Transverse colon (tissue), 3 donors: ENCODE measurements around the gene GPR39.

Experiments used
- CTCF ChIP-seq, 5 experiments: fragments of 200-600 bp in 3 of 5; fragments of 450-650 bp in 2 of 5; sonication (generic) in 3 of 5; IDR thresholded peaks; 1 replicate in 2 of 5; 2 replicates in 3 of 5; pipeline ENCODE4 v1.5.1; 2016 to 2017; ENCODE audit warnings: antibody characterized with exemption in 5 of 5, inconsistent platforms in 3 of 5, mild to moderate bottlenecking in 2 of 5, moderate library complexity in 1 of 5
- EP300 ChIP-seq: sonication (generic); formaldehyde crosslinking; IDR thresholded peaks from one replicate; pipeline ENCODE4 v1.6.1; 2017; ENCODE audit warnings: antibody characterized with exemption, low read depth

- TF ChIP-seq CTCF (IDR thresholded peaks at IDR 0.05) (no peak), EP300 (no peak)
These were observed 228.6 kb downstream of the GPR39 start for GRCh38 chr2:132645176-132645575.
